ENCODE results near the gene TMEM132D. TPM values are rescaled to one million over a fixed set of nuclear protein-coding genes. Genes with fewer than 3 reads are reported as not detected.

TMEM132D gene
- total and polyA plus RNA-seq, 4 donors, result 0.01 to 0.14 (median 0.08) TPM

GRCh38 chr12:129231491-129231890 is 672.3 kb downstream of the TMEM132D start (continued):
- no peak for TF ChIP-seq REST (IDR thresholded peaks at IDR 0.05)
- no peak for TF ChIP-seq RXRA (IDR thresholded peaks at IDR 0.05)
- TF ChIP-seq SP1 (IDR thresholded peaks at IDR 0.05), result no peak
- TF ChIP-seq EGR1 (IDR thresholded peaks at IDR 0.05; ENCODE audit: low read depth in 2 of 2), result no peak

- TF ChIP-seq REST (IDR thresholded peaks at IDR 0.05) (no peak), HNF4A (conservative IDR thresholded peaks at IDR 0.05) (no peak), ZBTB33 (IDR thresholded peaks at IDR 0.05) (no peak), FOXA1 (IDR thresholded peaks at IDR 0.05) (no peak), TAF1 (conservative IDR thresholded peaks at IDR 0.05) (no peak), JUND (IDR thresholded peaks at IDR 0.05) (no peak), NR2F2 (IDR thresholded peaks at IDR 0.05) (no peak), RAD21 (IDR thresholded peaks at IDR 0.05) (no peak)
- H3K4me1 ChIP-seq (ENCODE audit: control insufficient read depth in 4 of 4, insufficient read depth in 4 of 4, low read length in 3 of 4), result no peaks in the 10 kb centered on the region
- no peak overlapping the region for H3K4me3 ChIP-seq (ENCODE audit: low read depth in 1 of 3, low read length in 3 of 3)
- H3K27me3 ChIP-seq (ENCODE audit: control insufficient read depth in 4 of 4, insufficient read depth in 4 of 4, low read length in 3 of 4), result peaks cover 0 to 8% (median 2%) of the 10 kb centered on the region in 4 donors
- no peak overlapping the region for H3K27ac ChIP-seq (ENCODE audit: low read depth in 1 of 2, low read length in 2 of 2)
- no peaks in the 10 kb centered on the region for H3K36me3 ChIP-seq (ENCODE audit: control insufficient read depth in 4 of 4, insufficient read depth in 3 of 4, low read depth in 1 of 4, low read length in 3 of 4)
- WGBS, result 69% methylated on average over 4 of the region's 4 CpGs
- DNase-seq (ENCODE audit: low spot score), result no peak
- H3K9ac ChIP-seq (ENCODE audit: low read depth in 1 of 2, low read length in 2 of 2), result no peak overlapping the region
- no peaks in the 10 kb centered on the region for H3K9me3 ChIP-seq (ENCODE audit: control insufficient read depth in 4 of 4, low read length in 3 of 4)
Measured at GRCh38 chr12:129230995-129231394, 672.8 kb downstream of the TMEM132D start.

GRCh38 chr12:129226851-129227250 is 677.0 kb downstream of the TMEM132D start:
- WGBS, result 78% methylated on average over 6 of the region's 6 CpGs
- DNase-seq (ENCODE audit: low spot score), result no peak
- Histone ChIP-seq H3K9ac (ENCODE audit: low read depth in 1 of 2, low read length in 2 of 2) (no peak overlapping the region), H3K9me3 (ENCODE audit: control insufficient read depth in 4 of 4, low read length in 3 of 4) (no peaks in the 10 kb centered on the region), H3K4me3 (ENCODE audit: low read depth in 1 of 3, low read length in 3 of 3) (no peak overlapping the region), H3K4me1 (ENCODE audit: control insufficient read depth in 4 of 4, insufficient read depth in 4 of 4, low read length in 3 of 4) (no peaks in the 10 kb centered on the region), H3K27ac (ENCODE audit: low read depth in 1 of 2, low read length in 2 of 2) (no peak overlapping the region), H3K36me3 (ENCODE audit: control insufficient read depth in 4 of 4, insufficient read depth in 3 of 4, low read depth in 1 of 4, low read length in 3 of 4) (no peaks in the 10 kb centered on the region), H3K27me3 (ENCODE audit: control insufficient read depth in 4 of 4, insufficient read depth in 4 of 4, low read length in 3 of 4) (peaks cover 0 to 4% (median 2%) of the 10 kb centered on the region in 4 donors)
- TF ChIP-seq HNF4A (conservative IDR thresholded peaks at IDR 0.05) (no peak), ZBTB33 (IDR thresholded peaks at IDR 0.05) (no peak), GABPA (IDR thresholded peaks at IDR 0.05 in 1 of 2, conservative IDR thresholded peaks at IDR 0.05 in 1 of 2) (no peak), ATF3 (IDR thresholded peaks at IDR 0.05) (no peak), REST (IDR thresholded peaks at IDR 0.05) (no peak), NR2F2 (IDR thresholded peaks at IDR 0.05) (no peak), RAD21 (IDR thresholded peaks at IDR 0.05) (no peak), YY1 (IDR thresholded peaks at IDR 0.05) (no peak), FOXA1 (IDR thresholded peaks at IDR 0.05) (no peak)

Data from liver (tissue), 9 donors.